Measurements from ENCODE around the gene CLSTN2. TPM values are rescaled to one million over a fixed set of nuclear protein-coding genes. Genes with fewer than 3 reads are reported as not detected.

The CLSTN2 gene
- total and polyA plus RNA-seq, 4 donors: 0.09 to 2.2 (median 0.55) TPM

- Histone ChIP-seq H3K27me3 (ENCODE audit: control insufficient read depth in 4 of 4, insufficient read depth in 4 of 4, low read length in 3 of 4) (no peaks in the 10 kb centered on the region), H3K4me3 (ENCODE audit: low read depth in 1 of 3, low read length in 3 of 3) (no peak overlapping the region), H3K9ac (ENCODE audit: low read depth in 1 of 2, low read length in 2 of 2) (no peak overlapping the region), H3K27ac (ENCODE audit: low read depth in 1 of 2, low read length in 2 of 2) (no peak overlapping the region), H3K4me1 (ENCODE audit: control insufficient read depth in 4 of 4, insufficient read depth in 4 of 4, low read length in 3 of 4) (no peaks in the 10 kb centered on the region), H3K36me3 (ENCODE audit: control insufficient read depth in 4 of 4, insufficient read depth in 3 of 4, low read depth in 1 of 4, low read length in 3 of 4) (no peaks in the 10 kb centered on the region), H3K9me3 (ENCODE audit: control insufficient read depth in 4 of 4, low read length in 3 of 4) (no peaks in the 10 kb centered on the region)
- TF ChIP-seq NR2F2 (IDR thresholded peaks at IDR 0.05): no peak
- TF ChIP-seq, protein P1, sequence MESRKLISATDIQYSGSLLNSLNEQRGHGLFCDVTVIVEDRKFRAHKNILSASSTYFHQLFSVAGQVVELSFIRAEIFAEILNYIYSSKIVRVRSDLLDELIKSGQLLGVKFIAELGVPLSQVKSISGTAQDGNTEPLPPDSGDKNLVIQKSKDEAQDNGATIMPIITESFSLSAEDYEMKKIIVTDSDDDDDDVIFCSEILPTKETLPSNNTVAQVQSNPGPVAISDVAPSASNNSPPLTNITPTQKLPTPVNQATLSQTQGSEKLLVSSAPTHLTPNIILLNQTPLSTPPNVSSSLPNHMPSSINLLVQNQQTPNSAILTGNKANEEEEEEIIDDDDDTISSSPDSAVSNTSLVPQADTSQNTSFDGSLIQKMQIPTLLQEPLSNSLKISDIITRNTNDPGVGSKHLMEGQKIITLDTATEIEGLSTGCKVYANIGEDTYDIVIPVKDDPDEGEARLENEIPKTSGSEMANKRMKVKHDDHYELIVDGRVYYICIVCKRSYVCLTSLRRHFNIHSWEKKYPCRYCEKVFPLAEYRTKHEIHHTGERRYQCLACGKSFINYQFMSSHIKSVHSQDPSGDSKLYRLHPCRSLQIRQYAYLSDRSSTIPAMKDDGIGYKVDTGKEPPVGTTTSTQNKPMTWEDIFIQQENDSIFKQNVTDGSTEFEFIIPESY (IDR thresholded peaks at IDR 0.05): no peak
- no peak for TF ChIP-seq ATF3 (IDR thresholded peaks at IDR 0.05)
- no peak for TF ChIP-seq FOXA2 (IDR thresholded peaks at IDR 0.05)
- TF ChIP-seq RAD21 (IDR thresholded peaks at IDR 0.05): no peak
- TF ChIP-seq HNF4G (IDR thresholded peaks at IDR 0.05): no peak
- TF ChIP-seq HNF4A (conservative IDR thresholded peaks at IDR 0.05): no peak
- TF ChIP-seq TAF1 (conservative IDR thresholded peaks at IDR 0.05): no peak
- TF ChIP-seq YY1 (IDR thresholded peaks at IDR 0.05): no peak
- TF ChIP-seq, protein P2, sequence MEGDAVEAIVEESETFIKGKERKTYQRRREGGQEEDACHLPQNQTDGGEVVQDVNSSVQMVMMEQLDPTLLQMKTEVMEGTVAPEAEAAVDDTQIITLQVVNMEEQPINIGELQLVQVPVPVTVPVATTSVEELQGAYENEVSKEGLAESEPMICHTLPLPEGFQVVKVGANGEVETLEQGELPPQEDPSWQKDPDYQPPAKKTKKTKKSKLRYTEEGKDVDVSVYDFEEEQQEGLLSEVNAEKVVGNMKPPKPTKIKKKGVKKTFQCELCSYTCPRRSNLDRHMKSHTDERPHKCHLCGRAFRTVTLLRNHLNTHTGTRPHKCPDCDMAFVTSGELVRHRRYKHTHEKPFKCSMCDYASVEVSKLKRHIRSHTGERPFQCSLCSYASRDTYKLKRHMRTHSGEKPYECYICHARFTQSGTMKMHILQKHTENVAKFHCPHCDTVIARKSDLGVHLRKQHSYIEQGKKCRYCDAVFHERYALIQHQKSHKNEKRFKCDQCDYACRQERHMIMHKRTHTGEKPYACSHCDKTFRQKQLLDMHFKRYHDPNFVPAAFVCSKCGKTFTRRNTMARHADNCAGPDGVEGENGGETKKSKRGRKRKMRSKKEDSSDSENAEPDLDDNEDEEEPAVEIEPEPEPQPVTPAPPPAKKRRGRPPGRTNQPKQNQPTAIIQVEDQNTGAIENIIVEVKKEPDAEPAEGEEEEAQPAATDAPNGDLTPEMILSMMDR (IDR thresholded peaks at IDR 0.05; ENCODE audit: low read depth, low read length, missing input control): no peak
- TF ChIP-seq SP1 (IDR thresholded peaks at IDR 0.05): no peak
- TF ChIP-seq EGR1 (IDR thresholded peaks at IDR 0.05; ENCODE audit: low read depth in 2 of 2): no peak
- TF ChIP-seq REST (IDR thresholded peaks at IDR 0.05): no peak
- no peak for TF ChIP-seq FOXA1 (IDR thresholded peaks at IDR 0.05)
- no peak for TF ChIP-seq JUND (IDR thresholded peaks at IDR 0.05)
- no peak for TF ChIP-seq RXRA (IDR thresholded peaks at IDR 0.05)
- TF ChIP-seq, protein P3, sequence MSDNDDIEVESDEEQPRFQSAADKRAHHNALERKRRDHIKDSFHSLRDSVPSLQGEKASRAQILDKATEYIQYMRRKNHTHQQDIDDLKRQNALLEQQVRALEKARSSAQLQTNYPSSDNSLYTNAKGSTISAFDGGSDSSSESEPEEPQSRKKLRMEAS (IDR thresholded peaks at IDR 0.05): no peak
- no peak for TF ChIP-seq GABPA (IDR thresholded peaks at IDR 0.05 in 1 of 2, conservative IDR thresholded peaks at IDR 0.05 in 1 of 2)
- 85% methylated on average over 5 of the region's 5 CpGs for whole genome bisulfite sequencing
- DNase-seq (ENCODE audit: low spot score): no peak
These were observed 520.7 kb downstream of the CLSTN2 start for GRCh38 chr3:140455521-140456214.
